PFSK-1 (cell line): ENCODE data around the gene COX6B2.

Source experiments
- FOXP2 ChIP-seq: optimal IDR thresholded peaks from 2 replicates; pipeline ENCODE3; 2011; ENCODE audit warnings: borderline replicate concordance, control low read depth, inconsistent platforms; ENCODE audit not compliant: insufficient read depth; ENCODE audit errors: extremely low read length, extremely low read depth
- POLR2AphosphoS5 ChIP-seq: IDR thresholded peaks from 2 replicates; pipeline ENCODE4 v1.6.1; 2012; ENCODE audit warnings: low read depth, mild to moderate bottlenecking, control low read depth, low read length, moderate library complexity
- SIN3A ChIP-seq: IDR thresholded peaks from 2 replicates; pipeline ENCODE4 v1.6.1; 2012; ENCODE audit warnings: mild to moderate bottlenecking, low read length, moderate library complexity, borderline replicate concordance; ENCODE audit not compliant: insufficient read depth
- TAF1 ChIP-seq: IDR thresholded peaks from 2 replicates; pipeline ENCODE4 v1.6.1; 2012; ENCODE audit warnings: low read length, control low read depth, borderline replicate concordance; ENCODE audit not compliant: insufficient read depth
- TF ChIP-seq, protein P1 (sequence below), 2 experiments: IDR thresholded peaks; 2 replicates each; pipeline versions ENCODE4 v1.6.1 to v1.8.0; 2011 to 2012; ENCODE audit warnings: low read depth in 2 of 2, low read length in 2 of 2, control low read depth in 1 of 2, inconsistent platforms in 1 of 2, mild to moderate bottlenecking in 1 of 2, moderate library complexity in 1 of 2; ENCODE audit not compliant: insufficient read depth in 1 of 2

Gene COX6B2

GRCh38 chr19:55389386-55390317 lies 35.1 kb upstream of the COX6B2 start:
- TF ChIP-seq FOXP2 = no peak
- TF ChIP-seq SIN3A = no peak
- no peak; the same call in none of the 2 replicates for TF ChIP-seq POLR2AphosphoS5
- no peak for TF ChIP-seq TAF1
- TF ChIP-seq, protein P1, sequence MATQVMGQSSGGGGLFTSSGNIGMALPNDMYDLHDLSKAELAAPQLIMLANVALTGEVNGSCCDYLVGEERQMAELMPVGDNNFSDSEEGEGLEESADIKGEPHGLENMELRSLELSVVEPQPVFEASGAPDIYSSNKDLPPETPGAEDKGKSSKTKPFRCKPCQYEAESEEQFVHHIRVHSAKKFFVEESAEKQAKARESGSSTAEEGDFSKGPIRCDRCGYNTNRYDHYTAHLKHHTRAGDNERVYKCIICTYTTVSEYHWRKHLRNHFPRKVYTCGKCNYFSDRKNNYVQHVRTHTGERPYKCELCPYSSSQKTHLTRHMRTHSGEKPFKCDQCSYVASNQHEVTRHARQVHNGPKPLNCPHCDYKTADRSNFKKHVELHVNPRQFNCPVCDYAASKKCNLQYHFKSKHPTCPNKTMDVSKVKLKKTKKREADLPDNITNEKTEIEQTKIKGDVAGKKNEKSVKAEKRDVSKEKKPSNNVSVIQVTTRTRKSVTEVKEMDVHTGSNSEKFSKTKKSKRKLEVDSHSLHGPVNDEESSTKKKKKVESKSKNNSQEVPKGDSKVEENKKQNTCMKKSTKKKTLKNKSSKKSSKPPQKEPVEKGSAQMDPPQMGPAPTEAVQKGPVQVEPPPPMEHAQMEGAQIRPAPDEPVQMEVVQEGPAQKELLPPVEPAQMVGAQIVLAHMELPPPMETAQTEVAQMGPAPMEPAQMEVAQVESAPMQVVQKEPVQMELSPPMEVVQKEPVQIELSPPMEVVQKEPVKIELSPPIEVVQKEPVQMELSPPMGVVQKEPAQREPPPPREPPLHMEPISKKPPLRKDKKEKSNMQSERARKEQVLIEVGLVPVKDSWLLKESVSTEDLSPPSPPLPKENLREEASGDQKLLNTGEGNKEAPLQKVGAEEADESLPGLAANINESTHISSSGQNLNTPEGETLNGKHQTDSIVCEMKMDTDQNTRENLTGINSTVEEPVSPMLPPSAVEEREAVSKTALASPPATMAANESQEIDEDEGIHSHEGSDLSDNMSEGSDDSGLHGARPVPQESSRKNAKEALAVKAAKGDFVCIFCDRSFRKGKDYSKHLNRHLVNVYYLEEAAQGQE (IDR thresholded peaks at IDR 0.05; ENCODE audit: insufficient read depth in 1 of 2, low read depth in 2 of 2, low read length in 2 of 2) = no peak

DNA sequence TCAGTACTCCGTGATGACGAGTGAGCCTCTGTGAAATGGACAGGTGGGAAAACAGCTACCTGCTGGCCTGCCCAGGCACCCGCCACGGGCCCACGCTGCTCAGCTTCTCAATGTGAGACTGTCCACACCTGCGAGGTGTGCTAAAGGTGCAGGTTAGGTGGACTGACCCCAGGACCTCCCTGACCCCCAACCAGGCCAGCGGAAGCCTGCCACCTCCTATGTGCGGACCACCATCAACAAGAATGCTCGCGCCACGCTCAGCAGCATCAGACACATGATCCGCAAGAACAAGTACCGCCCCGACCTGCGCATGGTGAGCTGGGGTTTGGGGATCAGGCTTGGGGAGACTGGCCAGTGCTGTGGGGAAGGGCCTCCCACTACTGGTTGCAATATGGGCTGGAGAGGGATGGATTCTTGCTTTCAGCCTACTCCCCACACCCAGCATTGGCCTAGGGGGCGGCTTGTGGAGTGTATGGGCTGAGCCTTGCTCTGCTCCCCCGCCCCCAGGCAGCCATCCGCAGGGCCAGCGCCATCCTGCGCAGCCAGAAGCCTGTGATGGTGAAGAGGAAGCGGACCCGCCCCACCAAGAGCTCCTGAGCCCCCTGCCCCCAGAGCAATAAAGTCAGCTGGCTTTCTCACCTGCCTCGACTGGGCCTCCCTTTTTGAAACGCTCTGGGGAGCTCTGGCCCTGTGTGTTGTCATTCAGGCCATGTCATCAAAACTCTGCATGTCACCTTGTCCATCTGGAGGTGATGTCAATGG lies 33.4 kb upstream of the COX6B2 start:
- TF ChIP-seq FOXP2 (no peak), TAF1 (no peak), SIN3A (no peak), POLR2AphosphoS5 (no peak)
- TF ChIP-seq, protein P1 (IDR thresholded peaks at IDR 0.05; ENCODE audit: insufficient read depth in 1 of 2, low read depth in 2 of 2, low read length in 2 of 2) = no peak

- TF ChIP-seq SIN3A (no peak), TAF1 (no peak), POLR2AphosphoS5 (no peak), FOXP2 (no peak)
- TF ChIP-seq, protein P1 (IDR thresholded peaks at IDR 0.05; ENCODE audit: insufficient read depth in 1 of 2, low read depth in 2 of 2, low read length in 2 of 2) = no peak
These were observed 32.0 kb upstream of the COX6B2 start for GRCh38 chr19:55386493-55386971.

DNA sequence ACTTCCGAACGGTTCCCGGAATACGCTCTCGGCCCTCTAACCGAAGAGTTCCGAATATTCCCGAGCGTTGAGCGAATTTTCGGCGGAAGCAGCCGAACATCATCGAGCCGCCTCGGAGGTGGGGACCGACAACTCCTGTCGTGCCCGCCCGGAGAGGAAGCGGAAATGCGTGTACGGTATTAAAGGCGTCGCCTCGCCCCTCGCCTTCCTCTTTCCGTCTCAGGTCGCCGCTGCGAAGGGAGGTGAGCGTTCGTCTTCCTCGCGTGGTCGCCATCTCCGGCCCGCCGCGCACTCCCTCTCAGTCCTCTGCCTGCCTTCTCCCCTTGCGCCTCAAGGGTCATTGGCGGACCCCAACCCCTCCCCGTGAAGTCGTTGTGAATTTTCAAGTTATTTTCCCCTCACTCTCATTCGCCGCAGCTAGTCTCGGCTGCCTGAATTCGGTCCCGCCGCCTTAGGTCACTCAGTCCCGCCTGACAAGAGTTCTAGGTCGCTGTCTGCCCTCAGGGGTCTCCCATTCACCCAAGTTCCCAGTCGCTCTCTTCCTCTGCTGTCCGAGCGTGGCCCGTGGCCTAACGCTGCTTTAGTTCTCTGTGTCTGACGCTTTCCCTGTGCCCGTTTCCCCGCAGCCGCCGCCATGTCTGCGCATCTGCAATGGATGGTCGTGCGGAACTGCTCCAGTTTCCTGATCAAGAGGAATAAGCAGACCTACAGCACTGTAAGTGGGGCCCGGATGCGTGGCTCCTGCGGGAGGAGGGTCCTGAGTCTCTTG lies 31.4 kb upstream of the COX6B2 start, which contains the start of gene RPL28:
Gene RPL28, plus strand, starts transcription at position 209 of the 769 bp plus-strand sequence. Its CDS starts 426 bp downstream, at position 635.
- TF ChIP-seq, protein P1 (IDR thresholded peaks at IDR 0.05; ENCODE audit: insufficient read depth in 1 of 2, low read depth in 2 of 2, low read length in 2 of 2) = peak; percentile 62 to 64; a peak in 2 of 4 replicates
- TF ChIP-seq TAF1 = peak; percentile 100
- peak; percentile 94 for TF ChIP-seq FOXP2
- peak; percentile 99 for TF ChIP-seq POLR2AphosphoS5
- TF ChIP-seq SIN3A = peak; percentile 53; the same call in 1 of the 2 replicates
